Measurements from ENCODE around the gene PVR.
"Not testable (repeated sequence)": the region's sequence is repeated elsewhere in the genome, so short reads cannot be mapped to it uniquely, and the experiment has no call there.

The PVR gene

GRCh38 chr19:44670027-44670426, 26.3 kb downstream of the PVR start:
- not testable (repeated sequence) for FAIRE-seq; DNase-seq (ENCODE audit: low spot score)

- FAIRE-seq (no peak), DNase-seq (ENCODE audit: low spot score) (no peak)
Observed at GRCh38 chr19:44671400-44671799, 27.7 kb downstream of the PVR start, which contains the start of gene CEACAM19. Gene CEACAM19 (plus strand): TSS chr19:44671482. CDS start chr19:44671932, 450 bp downstream.

GRCh38 chr19:44672226-44672625, 28.5 kb downstream of the PVR start:
- FAIRE-seq (no peak), DNase-seq (ENCODE audit: low spot score) (no peak)

GRCh38 chr19:44673510-44673909, 29.8 kb downstream of the PVR start:
- FAIRE-seq (no peak), DNase-seq (ENCODE audit: low spot score) (no peak)

- FAIRE-seq (no peak), DNase-seq (ENCODE audit: low spot score) (no peak)
Observed at GRCh38 chr19:44675521-44675920, 31.8 kb downstream of the PVR start.

- DNase-seq (ENCODE audit: low spot score), result peak; percentile 36
- FAIRE-seq, result no peak
Observed at GRCh38 chr19:44677019-44677811, 33.5 kb downstream of the PVR start.

GRCh38 chr19:44680536-44680935, 36.8 kb downstream of the PVR start:
- DNase-seq (ENCODE audit: low spot score), result no peak
- FAIRE-seq, result no peak

- no peak for DNase-seq (ENCODE audit: low spot score)
- no peak for FAIRE-seq
Observed at GRCh38 chr19:44681992-44682790, 38.5 kb downstream of the PVR start.

- FAIRE-seq, result no peak
- no peak for DNase-seq (ENCODE audit: low spot score)
Observed at GRCh38 chr19:44682807-44683206, 39.1 kb downstream of the PVR start.

- DNase-seq (ENCODE audit: low spot score) (no peak), FAIRE-seq (no peak)
Observed at GRCh38 chr19:44683434-44684210, 39.9 kb downstream of the PVR start.

GRCh38 chr19:44684396-44684795, 40.7 kb downstream of the PVR start:
- not testable (repeated sequence) for DNase-seq (ENCODE audit: low spot score); FAIRE-seq

- peak; percentile 70 for DNase-seq (ENCODE audit: low spot score)
- FAIRE-seq, result peak; percentile 8
Observed at GRCh38 chr19:44684892-44685863, 41.5 kb downstream of the PVR start.

- DNase-seq (ENCODE audit: low spot score), result peak; percentile 40
Observed at GRCh38 chr19:44685877-44686276, 42.2 kb downstream of the PVR start.

GRCh38 chr19:44686896-44687295, 43.2 kb downstream of the PVR start:
- no peak for DNase-seq (ENCODE audit: low spot score)
- no peak for FAIRE-seq

More at GRCh38 chr19:44685877-44686276, 42.2 kb downstream of the PVR start:
- no peak for FAIRE-seq

GRCh38 chr19:44687888-44688287, 44.2 kb downstream of the PVR start:
- FAIRE-seq, result no peak

GRCh38 chr19:44689290-44690130, 45.8 kb downstream of the PVR start:
- DNase-seq (ENCODE audit: low spot score), result peak; percentile 21
- FAIRE-seq, result no peak

More at GRCh38 chr19:44687888-44688287, 44.2 kb downstream of the PVR start:
- DNase-seq (ENCODE audit: low spot score), result no peak

GRCh38 chr19:44690131-44690440, 46.4 kb downstream of the PVR start:
- no peak for FAIRE-seq
- no peak for DNase-seq (ENCODE audit: low spot score)

GRCh38 chr19:44692379-44692721, 48.6 kb downstream of the PVR start:
- DNase-seq (ENCODE audit: low spot score), result no peak
- no peak for FAIRE-seq

- DNase-seq (ENCODE audit: low spot score), result no peak
- FAIRE-seq, result no peak
Observed at GRCh38 chr19:44694184-44694579, 50.5 kb downstream of the PVR start.

Measured in RCC 7860 (cell line).